Prostate gland (tissue), 2 donors: ENCODE measurements around the gene AP3M1. TPM values are rescaled to one million over a fixed set of nuclear protein-coding genes. Genes with fewer than 3 reads are reported as not detected.

Experiments
- DNase-seq: peaks from one replicate; pipeline ENCODE4 v3.0.0-alpha.2; 2019; ENCODE audit warnings: low spot score
- H3K27ac ChIP-seq, 2 donors: fragments of 200-600 bp; sonication (generic); 2 replicates each; pipeline ENCODE4 v1.5.1; 2017 to 2019
- H3K27me3 ChIP-seq: fragments of 200-600 bp; sonication (generic); replicated peaks from 2 replicates; pipeline ENCODE4 v1.5.1; 2019; ENCODE audit not compliant: insufficient read depth
- H3K36me3 ChIP-seq, 2 donors: fragments of 200-600 bp; sonication (generic); 1 replicate in 1 of 2; 2 replicates in 1 of 2; pipeline versions ENCODE4 v1.5.1 to v1.8.1; 2017 to 2019
- H3K4me1 ChIP-seq: fragments of 200-600 bp; sonication (generic); replicated peaks from 2 replicates; pipeline ENCODE4 v1.5.1; 2019
- H3K4me3 ChIP-seq, 2 donors: fragments of 200-600 bp; sonication (generic); 2 replicates each; pipeline ENCODE4 v1.5.1; 2017 to 2019
- H3K9me3 ChIP-seq: fragments of 200-600 bp; sonication (generic); 2 replicates; pipeline ENCODE4 v1.5.1; 2017
- CTCF ChIP-seq, 4 experiments: fragments of 200-600 bp in 2 of 4; fragments of 450-650 bp in 2 of 4; sonication (generic) in 2 of 4; IDR thresholded peaks; 1 replicate in 3 of 4; 2 replicates in 1 of 4; pipeline ENCODE4 v1.5.1; 2016 to 2019; ENCODE audit warnings: antibody characterized with exemption in 4 of 4, mild to moderate bottlenecking in 2 of 4, moderate library complexity in 2 of 4
- POLR2A ChIP-seq: fragments of 450-650 bp; IDR thresholded peaks from one replicate; pipeline ENCODE4 v1.6.1; 2016; ENCODE audit warnings: antibody characterized with exemption, mild to moderate bottlenecking
- POLR2AphosphoS5 ChIP-seq: sonication (generic); formaldehyde crosslinking; IDR thresholded peaks from one replicate; pipeline ENCODE4 v1.6.1; 2017; ENCODE audit warnings: antibody characterized with exemption
- WGBS: methylation state at CpG from one replicate; pipeline ENCODE4 v1.1.5; 2018; 5-methylcytosine and 5-hydroxymethylcytosine counted together
- intact Hi-C: fragments of 100-400 bp; cut with DNase I; formaldehyde crosslinking; loops from one replicate; pipeline ENCODE4 v1.14.2; 2022
- total RNA-seq, 2 donors: library from RNA; depleted of rRNA; stranded (reverse); fragments of >200 nt; gene quantifications; one replicate each; pipeline ENCODE4 v1.1.0, GENCODE V29; 2016

The AP3M1 gene
- total RNA-seq, 2 donors from 2014 or later, result 29.6 to 34.9 TPM

- DNase-seq, result no peak
- no peak for TF ChIP-seq CTCF (IDR thresholded peaks at IDR 0.05)
- TF ChIP-seq POLR2AphosphoS5, result no peak
- no peak for TF ChIP-seq POLR2A
- no peaks in the 10 kb centered on the region for H3K9me3 ChIP-seq
- no peak overlapping the region for H3K27ac ChIP-seq
- H3K4me1 ChIP-seq, result no peaks in the 10 kb centered on the region
- WGBS, result 81% methylated on average over 2 of the region's 2 CpGs
- H3K27me3 ChIP-seq, result no peaks in the 10 kb centered on the region
- no peak overlapping the region for H3K4me3 ChIP-seq
- no peaks in the 10 kb centered on the region for H3K36me3 ChIP-seq
- intact Hi-C loops, result no loop called here
Measured at GRCh38 chr10:74076961-74077360, 73.7 kb downstream of the AP3M1 start.

- H3K4me1 ChIP-seq, result no peaks in the 10 kb centered on the region
- no peak overlapping the region for H3K27ac ChIP-seq
- TF ChIP-seq POLR2A (no peak), CTCF (IDR thresholded peaks at IDR 0.05) (no peak), POLR2AphosphoS5 (no peak)
- DNase-seq, result no peak
- WGBS, result 88% methylated on average over 5 of the region's 5 CpGs
- H3K27me3 ChIP-seq, result no peaks in the 10 kb centered on the region
- H3K4me3 ChIP-seq, result no peak overlapping the region
- no peaks in the 10 kb centered on the region for H3K36me3 ChIP-seq
- intact Hi-C loops, result no loop called here
- H3K9me3 ChIP-seq, result no peaks in the 10 kb centered on the region
Measured at GRCh38 chr10:74075906-74076305, 74.7 kb downstream of the AP3M1 start.

- intact Hi-C loops, result no loop called here
- DNase-seq, result no peak
- H3K27ac ChIP-seq, result no peak overlapping the region
- TF ChIP-seq POLR2AphosphoS5 (no peak), CTCF (IDR thresholded peaks at IDR 0.05) (no peak), POLR2A (no peak)
- no peaks in the 10 kb centered on the region for H3K9me3 ChIP-seq
- no peak overlapping the region for H3K4me3 ChIP-seq
- WGBS, result 61% methylated on average over 6 of the region's 6 CpGs
- H3K27me3 ChIP-seq, result no peaks in the 10 kb centered on the region
- H3K36me3 ChIP-seq, result no peaks in the 10 kb centered on the region
- no peaks in the 10 kb centered on the region for H3K4me1 ChIP-seq
Measured at GRCh38 chr10:74072503-74072902, 78.1 kb downstream of the AP3M1 start.

- intact Hi-C loops, result no loop called here
- Histone ChIP-seq H3K4me1 (no peaks in the 10 kb centered on the region), H3K36me3 (no peaks in the 10 kb centered on the region), H3K9me3 (no peaks in the 10 kb centered on the region), H3K27ac (no peak overlapping the region), H3K4me3 (no peak overlapping the region), H3K27me3 (no peaks in the 10 kb centered on the region)
- TF ChIP-seq CTCF (IDR thresholded peaks at IDR 0.05), result no peak
- TF ChIP-seq POLR2A, result no peak
- TF ChIP-seq POLR2AphosphoS5, result no peak
- DNase-seq, result no peak
Measured at GRCh38 chr10:74071157-74071556, 79.5 kb downstream of the AP3M1 start.

Other genes with a start within 250 kb of the AP3M1 start
- 10 to 100 TPM in 1 of 2 donors, 1 to 10 TPM in 1; 7.1 to 11.0 TPM for gene PLAU, start 239.7 kb downstream of the AP3M1 start, total RNA-seq
- gene VCL, start 152.7 kb downstream of the AP3M1 start, total RNA-seq, result 100 to 1,000 TPM in 1 of 2 donors, 10 to 100 TPM in 1; 97.2 to 285 TPM
- gene ADK, start 393 bp upstream of the AP3M1 start, total RNA-seq, result 10 to 100 TPM; 34.1 to 42.5 TPM